ENCODE measurements around the gene KMT2D.
A peak's percentile ranks its signal among the peaks of the same experiment; 100 is the strongest.

The KMT2D gene

GRCh38 chr12:49060237-49061156 lies at the start of gene KMT2D:
Gene KMT2D (minus strand): TSS chr12:49060794. CDS start chr12:49055324, 5,470 bp downstream.
- peak; percentile 88 to 92 for DNase-seq

- DNase-seq: peak in 1 of 2 donors; percentile 24
Measured at GRCh38 chr12:49109641-49110463, 49.3 kb upstream of the KMT2D start.

GRCh38 chr12:49108958-49109404 lies 48.4 kb upstream of the KMT2D start:
- DNase-seq: peak in 1 of 2 donors; percentile 31

- no peak for DNase-seq
Measured at GRCh38 chr12:49105504-49106084, 45.0 kb upstream of the KMT2D start.

- DNase-seq: no peak
Measured at GRCh38 chr12:49104822-49105221, 44.2 kb upstream of the KMT2D start.

- DNase-seq: no peak
Measured at GRCh38 chr12:49100380-49100779, 39.8 kb upstream of the KMT2D start.

GRCh38 chr12:49098703-49099102 lies 38.1 kb upstream of the KMT2D start:
- no peak for DNase-seq

GRCh38 chr12:49098035-49098451 lies 37.4 kb upstream of the KMT2D start:
- peak; percentile 66 to 68 for DNase-seq

GRCh38 chr12:49097381-49097780 lies 36.8 kb upstream of the KMT2D start:
- no peak for DNase-seq

GRCh38 chr12:49094975-49095365 lies 34.4 kb upstream of the KMT2D start:
- DNase-seq: no peak

- no peak for DNase-seq
Measured at GRCh38 chr12:49094160-49094974, 33.8 kb upstream of the KMT2D start, which contains the start of gene DHH. Gene DHH (minus strand): TSS chr12:49094801. CDS start chr12:49094512, 289 bp downstream.

- no peak for DNase-seq
Measured at GRCh38 chr12:49093792-49094159, 33.2 kb upstream of the KMT2D start.

- no peak for DNase-seq
Measured at GRCh38 chr12:49092816-49093406, 32.3 kb upstream of the KMT2D start.

- DNase-seq: peak; percentile 61 to 63
Measured at GRCh38 chr12:49092086-49092815, 31.7 kb upstream of the KMT2D start.

- DNase-seq: no peak
Measured at GRCh38 chr12:49091836-49092085, 31.2 kb upstream of the KMT2D start.

GRCh38 chr12:49091056-49091835 lies 30.7 kb upstream of the KMT2D start:
- no peak for DNase-seq

GRCh38 chr12:49089821-49090773 lies 29.5 kb upstream of the KMT2D start:
- DNase-seq: peak; percentile 32 to 33

GRCh38 chr12:49088932-49089330 lies 28.3 kb upstream of the KMT2D start:
- no peak for DNase-seq

Measured in CD4-positive, alpha-beta T cell treated with Interleukin-4 for 1 hour (primary cell).